Dedifferentiated amniotic fluid mesenchymal stem cell (primary cell): ENCODE data around the gene UCP3.

Experiments used
- DNase-seq: peaks from one replicate; pipeline ENCODE4 v3.0.0-alpha.2; 2016; ENCODE audit errors: extremely low spot score

The UCP3 gene

GRCh38 chr11:74018331-74019005 is 9.6 kb upstream of the UCP3 start:
- DNase-seq = no peak

GRCh38 chr11:74017631-74018030 is 8.7 kb upstream of the UCP3 start:
- no peak for DNase-seq

DNA sequence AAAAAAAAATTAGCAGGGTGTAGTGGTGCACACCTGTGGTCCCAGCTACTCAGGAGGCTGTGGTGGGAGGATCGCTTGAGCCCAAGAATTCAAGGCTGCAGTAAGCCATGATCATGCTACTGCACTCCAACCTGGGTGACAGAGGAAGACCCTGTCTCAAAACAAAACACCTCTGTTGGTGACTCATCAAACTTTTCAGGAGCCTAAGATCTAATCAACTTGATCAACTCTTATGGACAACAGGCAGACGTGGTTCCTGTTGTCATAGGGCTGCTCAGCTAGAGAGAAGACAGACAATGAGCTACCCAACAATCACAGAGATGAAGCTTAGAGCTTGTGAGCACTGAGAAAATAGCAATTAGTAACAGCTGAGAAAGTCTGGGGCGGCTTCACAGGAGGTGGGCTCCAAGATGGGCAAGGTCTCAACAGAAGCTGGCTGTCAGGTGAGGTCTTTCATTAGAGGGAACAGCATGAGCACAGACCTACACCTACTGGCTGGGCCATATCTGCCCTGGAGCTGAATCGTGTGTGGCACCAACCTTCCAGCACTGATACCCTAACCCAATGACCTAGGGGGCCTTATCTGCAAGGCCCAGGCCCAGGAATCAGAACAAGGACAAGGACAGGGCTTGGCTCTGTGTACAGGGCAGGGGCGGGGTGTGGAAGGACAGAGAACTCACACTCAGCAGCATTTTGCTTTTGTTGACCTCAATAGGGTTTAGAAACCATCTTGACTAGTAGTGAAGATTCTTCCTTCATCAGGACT is 7.2 kb upstream of the UCP3 start:
- no peak for DNase-seq

GRCh38 chr11:74014880-74015279 is 6.0 kb upstream of the UCP3 start:
- no peak for DNase-seq

GRCh38 chr11:74013141-74013540 is 4.3 kb upstream of the UCP3 start:
- DNase-seq = no peak

DNA sequence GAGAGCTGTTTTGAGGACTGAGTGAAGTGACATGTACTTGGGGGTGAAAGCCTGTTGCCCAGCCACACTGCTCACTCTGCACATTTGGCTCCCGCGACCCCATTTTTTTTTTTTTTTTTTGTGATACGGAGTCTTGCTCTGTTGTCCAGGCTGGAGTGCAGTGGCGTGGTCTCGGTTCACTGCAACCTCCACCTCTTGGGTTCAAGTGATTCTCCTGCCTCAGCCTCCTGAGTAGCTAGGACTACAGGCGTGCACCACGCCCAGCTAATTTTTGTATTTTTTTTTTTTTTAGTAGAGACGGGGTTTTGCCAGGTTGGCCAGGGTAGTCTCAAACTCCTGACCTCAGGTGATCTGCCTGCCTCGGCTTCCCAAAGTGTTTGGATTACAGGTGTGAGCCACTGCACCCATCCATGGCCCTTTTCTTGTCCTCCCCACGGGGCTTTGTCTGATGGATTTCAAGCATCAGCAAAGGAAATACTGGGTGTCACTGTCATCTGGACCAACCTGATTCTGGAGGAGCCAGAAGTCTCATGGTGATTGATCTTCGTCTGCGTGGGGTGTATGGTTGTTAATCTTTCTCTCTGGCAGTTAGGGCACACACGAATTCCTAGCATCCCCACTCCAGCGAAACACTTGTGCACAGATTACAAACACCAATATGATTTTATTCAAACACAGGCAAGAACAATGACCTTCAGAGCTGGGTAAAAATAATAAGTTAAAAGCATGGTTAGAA is 3.4 kb upstream of the UCP3 start:
- no peak for DNase-seq

- DNase-seq = no peak
Observed at GRCh38 chr11:74011360-74012073, 2.6 kb upstream of the UCP3 start.

- DNase-seq = no peak
Observed at GRCh38 chr11:74010306-74011300, 1.7 kb upstream of the UCP3 start.

GRCh38 chr11:74009675-74010305 is 905 bp upstream of the UCP3 start:
- DNase-seq = no peak

DNA sequence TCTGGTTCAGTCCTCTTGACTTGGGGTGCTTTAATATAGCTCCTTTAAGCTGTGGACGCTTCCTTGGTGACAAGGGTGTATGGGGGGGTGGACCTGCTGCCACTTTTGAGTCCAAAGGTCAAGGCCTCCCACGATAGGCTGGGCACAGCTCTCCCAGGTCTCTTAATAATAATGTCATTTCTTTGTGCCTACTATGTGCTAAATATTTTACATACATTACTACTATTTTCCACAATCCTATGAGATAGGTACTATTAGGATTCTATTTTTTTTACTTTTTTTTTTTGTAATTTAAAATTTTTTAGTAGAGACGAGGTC is 304 bp upstream of the UCP3 start:
- no peak for DNase-seq

DNA sequence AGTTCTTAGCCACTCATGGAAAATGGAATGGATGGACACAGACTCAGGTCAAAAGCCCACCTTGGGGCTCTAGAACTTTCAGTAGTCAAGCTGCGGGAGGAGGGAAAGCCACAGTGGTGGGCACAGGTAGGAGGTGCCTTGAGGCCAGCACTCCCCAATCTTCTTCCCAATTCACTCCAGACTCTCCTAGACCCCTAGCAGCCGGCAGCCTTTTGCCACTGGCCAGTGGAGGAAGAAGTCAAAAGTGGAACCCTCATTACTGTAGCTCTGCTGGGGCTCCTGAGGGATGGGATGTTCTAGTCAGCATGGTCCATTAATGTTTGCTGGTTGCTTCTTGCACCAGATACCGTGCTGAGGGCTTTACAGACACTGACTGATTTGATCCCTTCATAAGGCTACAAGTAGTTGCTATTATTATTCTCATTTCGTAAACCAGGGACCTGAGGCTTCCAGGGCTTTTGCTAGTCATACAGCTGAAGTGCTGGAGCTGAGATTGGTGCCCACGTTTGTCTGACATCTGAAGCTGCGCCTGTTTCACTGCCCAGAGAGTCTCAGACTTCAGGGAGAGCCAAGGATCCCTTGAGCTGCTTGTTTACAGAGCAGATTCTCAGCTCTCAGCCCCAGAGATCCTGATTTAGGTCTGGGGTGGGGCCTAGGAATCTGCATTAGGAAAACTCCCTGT is 1.1 kb downstream of the UCP3 start:
- DNase-seq = no peak

GRCh38 chr11:74006743-74007304 is 2.1 kb downstream of the UCP3 start:
- DNase-seq = no peak

GRCh38 chr11:74005721-74006517 is 3.0 kb downstream of the UCP3 start:
- no peak for DNase-seq

DNA sequence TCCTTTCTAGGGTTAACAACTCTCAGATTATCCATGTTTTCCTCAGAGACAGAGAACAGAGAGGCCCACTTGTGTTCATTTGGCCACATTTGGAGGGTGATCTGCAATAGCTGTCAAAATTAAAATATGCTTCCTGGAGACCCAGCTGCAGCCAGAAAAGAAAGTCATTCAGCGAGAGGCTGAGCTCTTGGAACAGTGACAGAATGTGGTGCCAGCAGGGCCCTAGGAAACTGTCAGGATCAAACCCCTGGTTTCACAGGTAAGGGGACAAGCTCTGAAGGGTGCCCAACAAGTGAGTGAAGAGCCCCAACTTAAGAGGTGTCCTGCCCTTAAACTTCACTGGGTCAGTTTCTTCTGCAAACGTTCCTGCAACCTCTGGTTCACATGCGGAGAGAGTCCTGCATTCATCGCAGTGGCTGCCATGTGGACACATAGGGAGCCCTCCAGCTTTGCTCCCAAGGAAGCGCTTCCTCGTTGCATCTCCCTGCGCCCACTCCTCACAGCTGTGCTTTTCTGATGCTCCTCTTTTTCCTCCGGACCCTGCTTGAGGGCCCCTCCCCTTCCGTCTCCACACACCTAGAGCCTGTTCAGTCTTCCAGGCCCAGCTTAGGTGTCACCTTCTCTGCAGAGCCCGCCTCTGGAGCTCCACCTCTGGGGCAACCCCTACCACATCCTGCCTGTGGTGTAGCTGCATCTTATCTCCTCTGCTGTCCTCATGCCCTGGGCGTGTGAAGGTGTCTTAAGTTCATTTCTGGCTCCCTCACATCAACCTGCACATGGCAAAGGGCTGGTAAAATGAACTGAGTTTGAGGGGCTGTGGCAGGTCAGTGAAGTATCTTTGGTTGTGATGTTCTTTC is 3.9 kb downstream of the UCP3 start:
- no peak for DNase-seq

GRCh38 chr11:74004046-74004695 is 4.7 kb downstream of the UCP3 start:
- no peak for DNase-seq

DNA sequence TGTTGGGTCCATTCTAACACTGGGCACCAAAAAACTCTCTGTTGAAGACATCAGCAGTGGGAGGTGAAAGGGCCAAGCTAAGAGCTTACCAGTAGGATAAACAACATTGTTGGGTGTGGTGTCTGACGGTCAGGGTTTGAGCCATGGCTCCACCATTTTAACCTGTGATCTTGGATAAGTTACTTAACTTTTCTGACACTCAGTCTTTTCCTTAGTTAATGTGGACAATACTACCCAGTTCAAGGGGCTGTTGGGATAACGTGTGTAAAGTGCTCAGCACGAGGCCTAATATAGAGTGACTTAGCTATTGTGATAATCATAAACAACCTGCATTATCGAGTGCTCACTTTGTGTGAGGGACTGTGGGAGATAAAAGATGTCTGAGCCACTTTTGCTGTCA is 6.1 kb downstream of the UCP3 start:
- no peak for DNase-seq

DNA sequence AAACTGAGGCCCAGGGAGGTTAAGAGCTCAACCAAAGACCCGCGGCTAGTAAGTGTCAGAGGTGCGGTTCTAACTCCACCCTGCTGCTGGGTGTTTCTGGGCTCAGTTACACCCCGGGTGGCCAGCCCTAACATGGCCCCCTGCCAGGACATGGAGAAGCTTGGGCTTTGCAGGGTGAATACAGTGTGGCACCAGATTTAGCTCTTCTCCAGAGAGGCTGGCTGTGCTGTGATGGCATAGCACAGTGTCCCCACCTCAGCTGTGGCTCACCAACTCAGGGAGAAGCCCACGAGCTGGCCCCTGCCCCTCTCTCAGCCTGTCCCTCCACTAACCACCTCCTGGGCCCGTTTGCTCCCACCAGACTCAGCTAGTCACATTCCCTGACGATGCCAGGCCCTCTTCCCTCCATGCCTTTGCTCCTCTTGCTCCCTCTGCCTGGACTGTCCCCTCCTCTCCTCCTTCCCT is 7.0 kb downstream of the UCP3 start:
- DNase-seq = no peak
